HUDEP-2 (cell line): ENCODE measurements around the gene CCDC201.

Source experiments
- DNase-seq, 76 experiments: peaks; one replicate each; lab custom pipeline; 2025; ENCODE audit not compliant: unreplicated experiment in 76 of 76; lab: John Stamatoyannopoulos, UW

CCDC201 gene

GRCh38 chr7:45893996-45894664 is 21.2 kb upstream of the CCDC201 start:
- no peak for DNase-seq

- DNase-seq: no peak
Observed at GRCh38 chr7:45893374-45893995, 20.6 kb upstream of the CCDC201 start.

- DNase-seq: no peak
Observed at GRCh38 chr7:45892407-45893035, 19.6 kb upstream of the CCDC201 start.

- DNase-seq: no peak
Observed at GRCh38 chr7:45891462-45892402, 18.9 kb upstream of the CCDC201 start.

- peak in 10 of 76 experiments; percentile 1 to 25 (median 5) for DNase-seq
Observed at GRCh38 chr7:45890902-45891461, 18.1 kb upstream of the CCDC201 start.

- DNase-seq: no peak
Observed at GRCh38 chr7:45890125-45890901, 17.4 kb upstream of the CCDC201 start.

- no peak for DNase-seq
Observed at GRCh38 chr7:45889367-45890067, 16.6 kb upstream of the CCDC201 start.

GRCh38 chr7:45888993-45889366 is 16.1 kb upstream of the CCDC201 start:
- DNase-seq: no peak

GRCh38 chr7:45888185-45888992 is 15.5 kb upstream of the CCDC201 start, which contains the start of gene IGFBP1:
TSS of gene IGFBP1 (plus strand) at chr7:45888488. CDS start at chr7:45888653, 165 bp downstream.
- DNase-seq: no peak

GRCh38 chr7:45886931-45887667 is 14.2 kb upstream of the CCDC201 start:
- DNase-seq: no peak

- no peak for DNase-seq
Observed at GRCh38 chr7:45885264-45885882, 12.5 kb upstream of the CCDC201 start.

- DNase-seq: no peak
Observed at GRCh38 chr7:45884136-45884535, 11.3 kb upstream of the CCDC201 start.

- no peak for DNase-seq
Observed at GRCh38 chr7:45882465-45882810, 9.6 kb upstream of the CCDC201 start.

- no peak for DNase-seq
Observed at GRCh38 chr7:45881759-45882464, 9.0 kb upstream of the CCDC201 start.

GRCh38 chr7:45881280-45881758 is 8.4 kb upstream of the CCDC201 start:
- DNase-seq: no peak

- DNase-seq: no peak
Observed at GRCh38 chr7:45880433-45880860, 7.6 kb upstream of the CCDC201 start.
